Stimulated activated CD8-positive, alpha-beta memory T cell treated with anti-CD3 and anti-CD28 coated beads, Interleukin-4, amount 100 ng/mL, for 24 hours (primary cell): ENCODE data around the gene MRPL43.

Source experiments
- DNase-seq: peaks from one replicate; pipeline ENCODE4 v3.0.0-alpha.2; 2020; ENCODE audit warnings: low read depth

Gene MRPL43

GRCh38 chr10:101002456-101002855 is 15.2 kb upstream of the MRPL43 start:
- no peak for DNase-seq

GRCh38 chr10:101001659-101002035 is 14.3 kb upstream of the MRPL43 start:
- no peak for DNase-seq

- DNase-seq = no peak
Observed at GRCh38 chr10:101000915-101001658, 13.8 kb upstream of the MRPL43 start.

- no peak for DNase-seq
Observed at GRCh38 chr10:101000127-101000914, 13.0 kb upstream of the MRPL43 start.

GRCh38 chr10:100999742-101000126 is 12.4 kb upstream of the MRPL43 start, which contains the start of gene LZTS2:
Gene LZTS2 (plus strand): TSS chr10:100999808. CDS start chr10:101002539, 2,731 bp downstream.
- DNase-seq = no peak

GRCh38 chr10:100998991-100999741 is 11.9 kb upstream of the MRPL43 start:
- DNase-seq = peak; percentile 62

- DNase-seq = peak; percentile 45
Observed at GRCh38 chr10:100998183-100998990, 11.1 kb upstream of the MRPL43 start.

- DNase-seq = peak; percentile 55
Observed at GRCh38 chr10:100997360-100998182, 10.3 kb upstream of the MRPL43 start.

- peak; percentile 19 for DNase-seq
Observed at GRCh38 chr10:100996678-100997359, 9.5 kb upstream of the MRPL43 start.

- no peak for DNase-seq
Observed at GRCh38 chr10:100995181-100995580, 7.9 kb upstream of the MRPL43 start.

GRCh38 chr10:100993986-100994708 is 6.8 kb upstream of the MRPL43 start:
- DNase-seq = no peak

- no peak for DNase-seq
Observed at GRCh38 chr10:100989088-100989487, 1.8 kb upstream of the MRPL43 start.

- no peak for DNase-seq
Observed at GRCh38 chr10:100988166-100988565, 869 bp upstream of the MRPL43 start.

- DNase-seq = no peak
Observed at GRCh38 chr10:100987685-100988049, 370 bp upstream of the MRPL43 start.

- DNase-seq = no peak
Observed at GRCh38 chr10:100986623-100986951, 710 bp downstream of the MRPL43 start.

GRCh38 chr10:100985336-100985735 is 2.0 kb downstream of the MRPL43 start:
- no peak for DNase-seq

GRCh38 chr10:100984672-100985177 is 2.6 kb downstream of the MRPL43 start:
- no peak for DNase-seq

GRCh38 chr10:100983868-100984671 is 3.2 kb downstream of the MRPL43 start:
- no peak for DNase-seq
